H1 (cell line): ENCODE results near the gene TNNI2. TPM values are rescaled to one million over a fixed set of nuclear protein-coding genes. Genes with fewer than 3 reads are reported as not detected.

Experiments
- CTCF ChIA-PET: fragments of 300-600 bp; sonication (Branson Sonifier 250); formaldehyde crosslinking; loops from one replicate; lab custom pipeline; 2021; ENCODE audit not compliant: partially characterized antibody; lab: Charles Lee
- POLR2A ChIA-PET: fragments of 300-600 bp; sonication (Branson Sonifier 250); formaldehyde crosslinking; loops from one replicate; lab custom pipeline; 2021; ENCODE audit warnings: inconsistent platforms; ENCODE audit not compliant: partially characterized antibody; lab: Charles Lee
- DNase-seq, 2 experiments: peaks; one replicate each; pipeline versions ENCODE4 v3.0.0 to v3.0.0-alpha.2; 2010 to 2022; ENCODE audit warnings: low spot score in 2 of 2, low read depth in 1 of 2, mixed read lengths in 1 of 2
- FAIRE-seq: peaks from 2 replicates; lab custom pipeline; 2011; peaks lifted over from hg19 to GRCh38; lab: Jason Lieb, UNC
- H2AFZ ChIP-seq: 2 replicates; pipeline ENCODE4 v1.8.1; 2012; ENCODE audit warnings: low read length, inconsistent platforms
- H2AK5ac ChIP-seq: 2 replicates; pipeline ENCODE4 v1.6.1; 2013; ENCODE audit warnings: low read depth, low read length
- H2BK120ac ChIP-seq: replicated peaks from 2 replicates; pipeline ENCODE3; 2013; ENCODE audit warnings: low read depth, low read length, inconsistent platforms
- H2BK12ac ChIP-seq: 2 replicates; pipeline ENCODE4 v1.6.1; 2013; ENCODE audit warnings: low read depth, low read length
- H2BK15ac ChIP-seq: 2 replicates; pipeline ENCODE4 v1.6.1; 2013; ENCODE audit warnings: low read length
- H2BK20ac ChIP-seq: 2 replicates; pipeline ENCODE4 v1.6.1; 2013; ENCODE audit warnings: low read length
- H2BK5ac ChIP-seq: 2 replicates; pipeline ENCODE4 v1.6.1; 2013; ENCODE audit warnings: low read depth, low read length
- H3K14ac ChIP-seq: 2 replicates; pipeline ENCODE4 v1.6.1; 2013; ENCODE audit warnings: inconsistent platforms; ENCODE audit not compliant: insufficient read length
- H3K18ac ChIP-seq: 2 replicates; pipeline ENCODE4 v1.6.1; 2013; ENCODE audit warnings: low read length; ENCODE audit errors: extremely low read depth
- H3K23ac ChIP-seq: 2 replicates; pipeline ENCODE4 v1.6.1; 2013; ENCODE audit warnings: inconsistent platforms; ENCODE audit not compliant: insufficient read length
- H3K23me2 ChIP-seq: 2 replicates; pipeline ENCODE4 v1.6.1; 2013; ENCODE audit warnings: low read depth, low read length
- H3K27ac ChIP-seq: 2 replicates; pipeline ENCODE4 v1.6.1; 2011; ENCODE audit warnings: low read depth, low read length, inconsistent platforms
- H3K27me3 ChIP-seq, 4 experiments: replicated peaks in 1 of 4; 1 replicate in 1 of 4; 2 replicates in 3 of 4; pipeline versions ENCODE4 v1.6.1 to v1.8.1; 2011 to 2013; ENCODE audit warnings: low read length in 3 of 4, mild to moderate bottlenecking in 3 of 4, inconsistent platforms in 2 of 4, mixed read lengths in 2 of 4, moderate library complexity in 1 of 4; ENCODE audit not compliant: control insufficient read depth in 3 of 4, insufficient read depth in 3 of 4; ENCODE audit errors: extremely low read depth in 1 of 4
- H3K36me3 ChIP-seq, 4 experiments: 2 replicates each; pipeline versions ENCODE4 v1.6.1 to v1.8.1; 2011 to 2013; ENCODE audit warnings: mild to moderate bottlenecking in 4 of 4, low read length in 3 of 4, moderate library complexity in 2 of 4, control low read depth in 1 of 4, inconsistent platforms in 1 of 4; ENCODE audit not compliant: insufficient read depth in 4 of 4, control insufficient read depth in 2 of 4
- H3K4ac ChIP-seq: replicated peaks from 2 replicates; pipeline ENCODE3; 2013; ENCODE audit warnings: low read length, low read depth, mixed read lengths, inconsistent platforms; ENCODE audit not compliant: insufficient read length
- H3K4me1 ChIP-seq, 4 experiments: replicated peaks in 1 of 4; 1 replicate in 1 of 4; 2 replicates in 3 of 4; pipeline versions ENCODE4 v1.6.1 to v1.8.1; 2011 to 2013; ENCODE audit warnings: low read length in 3 of 4, inconsistent platforms in 2 of 4, mixed read lengths in 1 of 4; ENCODE audit not compliant: insufficient read depth in 4 of 4, control insufficient read depth in 3 of 4
- H3K4me2 ChIP-seq, 2 experiments: 2 replicates each; pipeline versions ENCODE4 v1.6.1 to v1.8.1; 2011 to 2013; ENCODE audit warnings: low read depth in 2 of 2, low read length in 2 of 2, control low read depth in 1 of 2, inconsistent platforms in 1 of 2, mild to moderate bottlenecking in 1 of 2; ENCODE audit not compliant: insufficient read depth in 1 of 2
- H3K4me3 ChIP-seq, 4 experiments: fragments of 200-600, 300-600 bp in 1 of 4; sonication (generic), shearing (Covaris generic), sonication (Bioruptor Twin) in 1 of 4; 2 replicates each; pipeline versions ENCODE4 v1.5.1 to v1.8.1; 2011 to 2016; ENCODE audit warnings: low read length in 4 of 4, low read depth in 3 of 4, control low read depth in 2 of 4, inconsistent platforms in 2 of 4, mild to moderate bottlenecking in 2 of 4, mixed read lengths in 1 of 4, moderate library complexity in 1 of 4; ENCODE audit not compliant: insufficient read depth in 2 of 4; ENCODE audit errors: extremely low read depth in 1 of 4
- H3K56ac ChIP-seq: replicated peaks from 2 replicates; pipeline ENCODE3; 2013; ENCODE audit warnings: low read depth, mild to moderate bottlenecking, mixed read lengths, low read length, inconsistent platforms; ENCODE audit not compliant: insufficient read length
- H3K79me1 ChIP-seq: 2 replicates; pipeline ENCODE4 v1.6.1; 2013; ENCODE audit warnings: low read depth, low read length, control low read depth
- H3K79me2 ChIP-seq, 2 experiments: 2 replicates each; pipeline versions ENCODE4 v1.6.1 to v1.8.1; 2012 to 2013; ENCODE audit warnings: low read length in 2 of 2, mild to moderate bottlenecking in 2 of 2, inconsistent platforms in 1 of 2; ENCODE audit not compliant: insufficient read depth in 2 of 2, control insufficient read depth in 1 of 2
- H3K9ac ChIP-seq, 4 experiments: replicated peaks in 1 of 4; 1 replicate in 1 of 4; 2 replicates in 3 of 4; pipeline versions ENCODE4 v1.6.1 to v1.8.1; 2011 to 2013; ENCODE audit warnings: low read depth in 3 of 4, low read length in 3 of 4, control low read depth in 2 of 4, mild to moderate bottlenecking in 2 of 4, moderate library complexity in 2 of 4, inconsistent platforms in 1 of 4; ENCODE audit errors: extremely low read depth in 1 of 4
- H3K9me3 ChIP-seq, 2 experiments: 2 replicates each; pipeline versions ENCODE4 v1.6.1 to v1.8.1; 2012 to 2013; ENCODE audit warnings: mild to moderate bottlenecking in 2 of 2, moderate library complexity in 2 of 2, control low read depth in 1 of 2, inconsistent platforms in 1 of 2, low read depth in 1 of 2, low read length in 1 of 2, mixed read lengths in 1 of 2; ENCODE audit not compliant: insufficient read depth in 2 of 2
- H4K20me1 ChIP-seq, 2 experiments: replicated peaks in 1 of 2; 2 replicates each; pipeline versions ENCODE3 to v1.8.1; 2011 to 2013; ENCODE audit warnings: inconsistent platforms in 2 of 2, low read length in 2 of 2, mild to moderate bottlenecking in 1 of 2; ENCODE audit not compliant: insufficient read depth in 2 of 2, control insufficient read depth in 1 of 2
- H4K5ac ChIP-seq: 2 replicates; pipeline ENCODE4 v1.6.1; 2013; ENCODE audit warnings: low read length, low read depth, mixed read lengths, inconsistent platforms; ENCODE audit not compliant: insufficient read length
- H4K8ac ChIP-seq: 2 replicates; pipeline ENCODE4 v1.8.0; 2013; ENCODE audit warnings: mild to moderate bottlenecking, moderate library complexity, low read length, inconsistent platforms; ENCODE audit not compliant: insufficient read depth; ENCODE audit errors: extremely low read depth
- H4K91ac ChIP-seq: replicated peaks from 2 replicates; pipeline ENCODE3; 2013; ENCODE audit warnings: low read length, mixed read lengths, inconsistent platforms; ENCODE audit not compliant: insufficient read length
- CEBPB ChIP-seq: IDR thresholded peaks from 2 replicates; pipeline ENCODE4 v1.6.1; 2012; ENCODE audit warnings: low read depth, low read length
- HDAC6 ChIP-seq: IDR thresholded peaks from one replicate; pipeline ENCODE4 v1.7.1; 2012; ENCODE audit warnings: low read depth, mild to moderate bottlenecking, inconsistent platforms, low read length, moderate library complexity
- KDM4A ChIP-seq: IDR thresholded peaks from one replicate; pipeline ENCODE4 v1.7.1; 2012; ENCODE audit warnings: low read depth, mild to moderate bottlenecking, moderate library complexity, low read length, inconsistent platforms; ENCODE audit not compliant: severe bottlenecking
- MAFK ChIP-seq: IDR thresholded peaks from 2 replicates; pipeline ENCODE4 v1.6.1; 2012; ENCODE audit warnings: low read depth, mild to moderate bottlenecking, improper control_type of control experiment, low read length
- MAX ChIP-seq: IDR thresholded peaks from 2 replicates; pipeline ENCODE4 v1.6.1; 2012; ENCODE audit warnings: inconsistent platforms
- POLR2A ChIP-seq, 2 experiments: IDR thresholded peaks; 1 replicate in 1 of 2; 2 replicates in 1 of 2; pipeline ENCODE4 v1.6.1; 2011; ENCODE audit warnings: low read depth in 2 of 2, low read length in 2 of 2, mild to moderate bottlenecking in 2 of 2; ENCODE audit errors: control extremely low read depth in 1 of 2
- POLR2AphosphoS5 ChIP-seq: IDR thresholded peaks from 2 replicates; pipeline ENCODE4 v1.6.1; 2011; ENCODE audit warnings: low read depth, low read length
- SIX5 ChIP-seq: IDR thresholded peaks from 2 replicates; pipeline ENCODE4 v1.6.1; 2011; ENCODE audit warnings: mild to moderate bottlenecking, low read depth, low read length
- TAF1 ChIP-seq: IDR thresholded peaks from 2 replicates; pipeline ENCODE4 v1.6.1; 2011; ENCODE audit warnings: mild to moderate bottlenecking, low read depth, low read length
- TCF12 ChIP-seq: IDR thresholded peaks from 2 replicates; pipeline ENCODE4 v1.6.1; 2011; ENCODE audit warnings: low read depth, mild to moderate bottlenecking, low read length
- YY1 ChIP-seq: IDR thresholded peaks from 2 replicates; pipeline ENCODE4 v1.6.1; 2011; ENCODE audit warnings: low read depth, mild to moderate bottlenecking, low read length
- WGBS, 2 experiments: shearing (Covaris generic) in 1 of 2; methylation state at CpG; one replicate each; pipeline versions ENCODE4 v1.1.6 to v1.1.7; 2013 to 2015; ENCODE audit warnings: low lambda C conversion rate in 2 of 2, mixed read lengths in 2 of 2, inconsistent platforms in 1 of 2, low coverage in 1 of 2, missing lambda C conversion rate in 1 of 2; ENCODE audit not compliant: insufficient replicate concordance in 2 of 2, insufficient coverage in 1 of 2, insufficient read length in 1 of 2; ENCODE audit errors: extremely low coverage in 1 of 2, missing lambda C conversion rate in 1 of 2; 5-methylcytosine and 5-hydroxymethylcytosine counted together
- polyA plus RNA-seq, 7 experiments: library from polyadenylated mRNA; depleted of rRNA in 3 of 7; stranded (reverse) in 5 of 7; unstranded in 2 of 7; fragments of >200 nt in 5 of 7; fragments of 200-250 nt in 2 of 7; gene quantifications; 1 replicate in 5 of 7; 2 replicates in 1 of 7; 4 replicates in 1 of 7; pipeline versions ENCODE4 v1.2.1 to v1.2.3, GENCODE V29; 2011 to 2013; ENCODE audit warnings: missing spikeins in 2 of 7, mixed read lengths in 2 of 7
- total RNA-seq: library from RNA; stranded (reverse); fragmentation: NEBNext Ultra II Directional; extraction: Animal tissue kit (Norgen Biotek cat#: 25700); gene quantifications from 2 replicates; pipeline ENCODE4 v1.2.1, GENCODE V29; 2021

Gene TNNI2
- total and polyA plus RNA-seq, 2 of the 8 experiments (the other 6 are each of a cell fraction or from before 2014, with no cell fraction given): not detected

- ChIA-PET POLR2A (no interaction called here), CTCF (interaction anchor here (0.9 to 4.0 kb wide), 7 partner anchors 8 to 162 kb away, joined by 3 to 18 read pairs (median 7); no protein-coding TSS in a partner anchor)
- Histone ChIP-seq H2BK15ac (no peak overlapping the region), H2BK12ac (no peak overlapping the region), H3K14ac (no peak overlapping the region), H3K36me3 (no peaks in the 10 kb centered on the region), H3K9ac (no peak overlapping the region), H4K8ac (no peak overlapping the region), H3K23me2 (no peaks in the 10 kb centered on the region), H3K18ac (no peak overlapping the region), H3K9me3 (peaks cover under 1 to 8% of the 10 kb centered on the region in 2 experiments; a peak in 1 of 4 replicates), H2BK5ac (no peak overlapping the region), H2BK120ac (no peak overlapping the region), H2BK20ac (no peak overlapping the region), H3K27me3 (no peaks in the 10 kb centered on the region; a peak in 1 of 7 replicates), H3K4me1 (no peaks in the 10 kb centered on the region), H3K27ac (no peak overlapping the region), H4K5ac (no peak overlapping the region), H4K20me1 (no peaks in the 10 kb centered on the region), H3K4me3 (no peak overlapping the region), H2AFZ (no peak overlapping the region), H3K56ac (no peak overlapping the region), H3K23ac (no peak overlapping the region), H2AK5ac (no peak overlapping the region), H3K79me2 (no peaks in the 10 kb centered on the region), H3K4ac (no peak overlapping the region), H3K4me2 (no peak overlapping the region), H4K91ac (no peak overlapping the region), H3K79me1 (no peaks in the 10 kb centered on the region)
- no peak for TF ChIP-seq TCF12
- no peak for TF ChIP-seq POLR2AphosphoS5
- no peak for TF ChIP-seq CEBPB
- no peak for TF ChIP-seq MAX
- TF ChIP-seq SIX5: no peak
- no peak for TF ChIP-seq MAFK
- no peak for TF ChIP-seq YY1
- TF ChIP-seq POLR2A (IDR thresholded peaks at IDR 0.05; ENCODE audit: control extremely low read depth in 1 of 2, low read depth in 2 of 2, low read length in 2 of 2): no peak
- TF ChIP-seq KDM4A: no peak
- no peak for TF ChIP-seq TAF1
- no peak for TF ChIP-seq HDAC6
- FAIRE-seq (no peak), DNase-seq (no peak)
- WGBS, 2 experiments: 85% methylated on average over 10 of the region's 10 CpGs; no CpG with 5 or more reads in 1 of the 2 experiments
Measured at GRCh38 chr11:1814691-1815090, 24.1 kb upstream of the TNNI2 start.
